ENCODE results near the gene TFF1. TPM values are rescaled to one million over a fixed set of nuclear protein-coding genes. Genes with fewer than 3 reads are reported as not detected.

Gene TFF1
- polyA plus RNA-seq, 6 donors from 2014 or later = not detected

- H3K27ac Mint-ChIP-seq = no peak overlapping the region
- H3K9me3 Mint-ChIP-seq = peaks cover 0 to 4% (median 2%) of the 10 kb centered on the region in 7 donors
- peaks cover 0 to 4% of the 10 kb centered on the region in 2 donors for H3K36me3 Mint-ChIP-seq
- H3K27me3 Mint-ChIP-seq = peaks cover 7 to 23% (median 9%) of the 10 kb centered on the region in 3 donors
- H3K4me1 Mint-ChIP-seq = no peaks in the 10 kb centered on the region
- ATAC-seq (ENCODE audit: low read depth in 2 of 2) (no peak), DNase-seq (no peak)
- no peak overlapping the region for H3K4me3 Mint-ChIP-seq
These were observed 40.5 kb upstream of the TFF1 start for GRCh38 chr21:42406866-42407265.

- DNase-seq (no peak), ATAC-seq (ENCODE audit: low read depth in 2 of 2) (no peak)
- Mint-ChIP-seq H3K36me3 (peaks cover 0 to 10% of the 10 kb centered on the region in 2 donors), H3K4me3 (no peak overlapping the region), H3K9me3 (peaks cover 0 to 10% (median 5%) of the 10 kb centered on the region in 7 donors), H3K27me3 (peaks cover 7 to 28% (median 9%) of the 10 kb centered on the region in 3 donors), H3K4me1 (no peaks in the 10 kb centered on the region), H3K27ac (no peak overlapping the region)
These were observed 39.9 kb upstream of the TFF1 start for GRCh38 chr21:42406201-42406621.

GRCh38 chr21:42405064-42406013 lies 39.0 kb upstream of the TFF1 start:
- Mint-ChIP-seq H3K27me3 (peaks cover 7 to 28% (median 9%) of the 10 kb centered on the region in 3 donors), H3K4me1 (no peaks in the 10 kb centered on the region), H3K4me3 (peak overlapping the region in 1 of 8 donors; percentile 3), H3K36me3 (peaks cover 0 to 11% of the 10 kb centered on the region in 2 donors), H3K27ac (no peak overlapping the region), H3K9me3 (peaks cover 0 to 10% (median 5%) of the 10 kb centered on the region in 7 donors)
- no peak for DNase-seq
- ATAC-seq (ENCODE audit: low read depth in 2 of 2) = no peak

DNA sequence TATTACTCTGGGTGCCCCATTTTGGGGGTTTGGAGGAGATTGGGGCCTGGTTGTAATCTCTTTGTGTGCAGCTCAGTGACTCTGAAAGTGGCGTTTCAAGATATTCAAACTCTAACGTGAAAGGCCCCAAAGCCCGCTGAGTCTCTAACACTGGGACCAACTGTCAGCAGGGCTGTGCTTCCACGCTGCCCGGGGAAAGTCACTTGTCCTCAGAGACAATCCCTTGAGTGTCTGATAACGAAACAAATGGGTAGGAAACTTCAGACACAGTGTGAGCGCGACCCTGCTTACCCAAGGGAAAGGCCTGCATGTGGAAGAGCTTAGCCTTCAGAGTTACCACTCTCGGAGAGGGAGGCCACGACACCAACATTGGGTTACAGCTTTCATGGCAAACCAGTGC lies 38.2 kb upstream of the TFF1 start:
- no peak overlapping the region for H3K27ac Mint-ChIP-seq
- peaks cover 0 to 11% of the 10 kb centered on the region in 2 donors for H3K36me3 Mint-ChIP-seq
- H3K27me3 Mint-ChIP-seq = peaks cover 5 to 24% (median 7%) of the 10 kb centered on the region in 3 donors
- no peak for DNase-seq
- no peaks in the 10 kb centered on the region for H3K4me1 Mint-ChIP-seq
- ATAC-seq (ENCODE audit: low read depth in 2 of 2) = no peak
- no peak overlapping the region for H3K4me3 Mint-ChIP-seq
- H3K9me3 Mint-ChIP-seq = peaks cover 0 to 10% (median 4%) of the 10 kb centered on the region in 7 donors

- Mint-ChIP-seq H3K4me3 (no peak within 1 kb of the TSS), H3K27ac (no peak within 1 kb of the TSS), H3K9me3 (peaks cover 0 to 10% (median 4%) of the 10 kb centered on the region in 7 donors), H3K27me3 (peaks cover 5 to 22% (median 7%) of the 10 kb centered on the region in 3 donors), H3K36me3 (peaks cover 0 to 11% of the 10 kb centered on the region in 2 donors), H3K4me1 (no peaks in the 10 kb centered on the region)
- DNase-seq (no peak), ATAC-seq (ENCODE audit: low read depth in 2 of 2) (no peak)
These were observed 37.4 kb upstream of the TFF1 start, which contains the start of gene UBASH3A for GRCh38 chr21:42403611-42404231. TSS of gene UBASH3A (plus strand) at chr21:42403902. CDS start at chr21:42403946, 44 bp downstream.

GRCh38 chr21:42401820-42402251 lies 35.5 kb upstream of the TFF1 start:
- H3K27me3 Mint-ChIP-seq = peaks cover 0 to 22% (median 10%) of the 10 kb centered on the region in 3 donors
- peaks cover 0 to 8% (median 8%) of the 10 kb centered on the region in 3 donors for H3K4me1 Mint-ChIP-seq
- H3K36me3 Mint-ChIP-seq = peaks cover 0 to 11% of the 10 kb centered on the region in 2 donors
- no peak overlapping the region for H3K27ac Mint-ChIP-seq
- peaks cover 0 to 10% (median 4%) of the 10 kb centered on the region in 7 donors for H3K9me3 Mint-ChIP-seq
- no peak for ATAC-seq (ENCODE audit: low read depth in 2 of 2)
- no peak for DNase-seq
- no peak overlapping the region for H3K4me3 Mint-ChIP-seq

DNA sequence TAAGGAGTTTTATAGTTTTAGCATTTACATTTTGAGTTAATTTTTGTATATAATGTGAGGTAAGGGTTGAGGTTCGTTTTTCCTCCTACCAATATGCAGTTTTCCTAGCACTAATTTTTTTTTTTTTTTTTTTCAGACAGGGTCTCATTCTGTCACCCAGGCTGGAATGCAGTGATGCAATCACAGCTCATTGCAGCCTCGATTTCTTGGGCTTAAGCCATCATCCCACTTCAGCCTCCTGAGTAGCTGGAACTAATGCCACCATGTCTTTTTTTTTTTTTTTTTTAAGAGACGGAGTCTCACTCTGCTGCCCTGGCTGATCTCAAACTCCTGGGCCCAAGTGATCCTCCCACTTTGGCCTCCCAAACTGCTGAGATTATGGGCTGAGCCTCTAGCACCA lies 34.8 kb upstream of the TFF1 start:
- Mint-ChIP-seq H3K27ac (no peak overlapping the region), H3K36me3 (peaks cover 0 to 11% of the 10 kb centered on the region in 2 donors), H3K9me3 (peaks cover 0 to 10% (median 4%) of the 10 kb centered on the region in 7 donors), H3K4me3 (no peak overlapping the region), H3K27me3 (peaks cover 0 to 15% (median 10%) of the 10 kb centered on the region in 3 donors), H3K4me1 (peaks cover 0 to 8% (median 8%) of the 10 kb centered on the region in 3 donors)
- no peak for DNase-seq
- no peak for ATAC-seq (ENCODE audit: low read depth in 2 of 2)

DNA sequence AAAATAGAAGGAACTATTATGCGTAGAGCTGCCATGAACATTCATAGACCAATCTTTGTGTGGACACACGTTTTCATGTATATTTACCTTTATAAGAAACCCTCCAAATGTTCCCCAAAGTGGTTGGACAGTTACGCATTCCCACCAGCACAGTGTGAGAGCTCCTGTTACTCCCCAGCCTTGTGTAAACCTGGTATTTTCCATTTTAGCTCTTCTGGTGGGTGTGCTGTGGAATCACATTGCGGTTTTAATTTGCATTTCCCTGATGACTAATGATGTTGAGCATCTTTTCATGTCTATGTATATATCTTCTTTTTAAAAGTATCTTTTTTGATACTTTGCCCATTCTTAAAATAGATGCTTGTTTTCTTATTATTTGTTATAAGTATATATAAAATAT lies 34.2 kb upstream of the TFF1 start:
- peaks cover 0 to 11% of the 10 kb centered on the region in 2 donors for H3K36me3 Mint-ChIP-seq
- no peak for ATAC-seq (ENCODE audit: low read depth in 2 of 2)
- no peak overlapping the region for H3K27ac Mint-ChIP-seq
- H3K4me3 Mint-ChIP-seq = no peak overlapping the region
- no peak for DNase-seq
- peaks cover 0 to 10% (median 4%) of the 10 kb centered on the region in 7 donors for H3K9me3 Mint-ChIP-seq
- H3K4me1 Mint-ChIP-seq = peaks cover 0 to 8% (median 8%) of the 10 kb centered on the region in 3 donors
- H3K27me3 Mint-ChIP-seq = peaks cover 0 to 12% (median 10%) of the 10 kb centered on the region in 3 donors

GRCh38 chr21:42398436-42399028 lies 32.2 kb upstream of the TFF1 start:
- no peak overlapping the region for H3K4me3 Mint-ChIP-seq
- H3K4me1 Mint-ChIP-seq = peaks cover under 1 to 9% (median 8%) of the 10 kb centered on the region in 3 donors
- no peak for ATAC-seq (ENCODE audit: low read depth in 2 of 2)
- H3K9me3 Mint-ChIP-seq = peaks cover 0 to 10% (median 4%) of the 10 kb centered on the region in 7 donors
- H3K27ac Mint-ChIP-seq = no peak overlapping the region
- no peak for DNase-seq
- peaks cover 0 to 20% (median 6%) of the 10 kb centered on the region in 3 donors for H3K27me3 Mint-ChIP-seq
- peaks cover 0 to 11% of the 10 kb centered on the region in 2 donors for H3K36me3 Mint-ChIP-seq

- H3K9me3 Mint-ChIP-seq = peaks cover 0 to 10% (median 4%) of the 10 kb centered on the region in 7 donors
- no peak overlapping the region for H3K4me3 Mint-ChIP-seq
- H3K27ac Mint-ChIP-seq = peak overlapping the region in 2 of 6 donors; percentile 45 to 75
- ATAC-seq (ENCODE audit: low read depth in 2 of 2) (no peak), DNase-seq (no peak)
- peaks cover 0 to 11% of the 10 kb centered on the region in 2 donors for H3K36me3 Mint-ChIP-seq
- H3K4me1 Mint-ChIP-seq = peaks cover 7 to 12% (median 12%) of the 10 kb centered on the region in 3 donors
- H3K27me3 Mint-ChIP-seq = peaks cover 0 to 20% (median 6%) of the 10 kb centered on the region in 3 donors
These were observed 31.5 kb upstream of the TFF1 start for GRCh38 chr21:42397746-42398394.

DNA sequence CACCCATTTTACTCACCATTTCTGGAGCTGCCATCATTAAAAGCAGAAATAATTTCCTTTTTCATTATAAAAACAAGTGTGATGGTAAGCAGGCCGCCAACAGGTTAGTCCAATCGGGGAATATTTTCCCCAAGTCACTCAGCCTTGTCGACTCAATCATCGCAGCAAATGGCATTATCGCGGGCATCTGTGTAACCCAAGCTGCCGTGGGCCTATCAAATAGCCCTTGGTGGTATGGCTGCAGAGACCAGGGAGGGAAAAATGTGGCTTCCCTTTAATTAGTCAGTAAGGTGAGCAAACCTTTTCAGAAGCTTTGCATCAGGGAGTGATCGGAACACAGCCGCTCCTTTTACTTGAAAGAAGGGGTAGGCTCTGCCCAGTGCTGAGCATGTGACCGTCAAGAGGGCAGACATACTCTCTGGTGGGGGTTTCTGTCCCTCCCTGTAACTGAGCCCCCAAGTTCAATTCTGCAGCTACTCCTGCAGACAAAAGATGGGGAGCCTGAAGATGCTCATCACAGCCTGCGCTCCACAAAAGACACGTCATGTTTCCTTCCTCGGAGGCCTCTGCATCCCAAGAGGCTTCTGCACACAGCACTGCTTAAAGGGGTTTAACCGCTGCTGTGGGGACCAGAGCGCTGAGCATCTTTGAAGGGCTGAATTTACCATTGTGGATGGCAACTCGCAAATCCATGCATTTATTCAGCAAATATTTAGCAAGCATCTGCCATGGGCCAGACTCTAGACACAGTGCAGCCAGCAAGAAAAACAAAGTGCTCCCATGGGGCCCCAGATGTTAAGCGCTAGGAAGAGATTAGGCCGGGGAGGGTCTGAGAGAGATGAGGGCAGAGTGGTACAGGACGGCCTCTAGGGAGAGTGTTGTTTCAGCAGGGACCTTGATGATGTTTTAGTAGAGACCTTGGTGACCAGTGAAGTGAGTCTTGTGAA lies 30.7 kb upstream of the TFF1 start:
- Mint-ChIP-seq H3K27me3 (peaks cover 3 to 23% (median 10%) of the 10 kb centered on the region in 3 donors), H3K4me1 (peaks cover 10 to 15% (median 12%) of the 10 kb centered on the region in 3 donors), H3K4me3 (no peak overlapping the region), H3K36me3 (peaks cover 0 to 9% of the 10 kb centered on the region in 2 donors), H3K9me3 (peaks cover 0 to 8% (median 4%) of the 10 kb centered on the region in 7 donors), H3K27ac (peak overlapping the region in 3 of 6 donors; percentile 29 to 75 (median 45))
- no peak for DNase-seq
- ATAC-seq (ENCODE audit: low read depth in 2 of 2) = no peak
